ENCODE data around the gene AK5.

Gene AK5

GRCh38 chr1:77356136-77356535 lies 74.3 kb downstream of the AK5 start:
- no peak for DNase-seq

DNA sequence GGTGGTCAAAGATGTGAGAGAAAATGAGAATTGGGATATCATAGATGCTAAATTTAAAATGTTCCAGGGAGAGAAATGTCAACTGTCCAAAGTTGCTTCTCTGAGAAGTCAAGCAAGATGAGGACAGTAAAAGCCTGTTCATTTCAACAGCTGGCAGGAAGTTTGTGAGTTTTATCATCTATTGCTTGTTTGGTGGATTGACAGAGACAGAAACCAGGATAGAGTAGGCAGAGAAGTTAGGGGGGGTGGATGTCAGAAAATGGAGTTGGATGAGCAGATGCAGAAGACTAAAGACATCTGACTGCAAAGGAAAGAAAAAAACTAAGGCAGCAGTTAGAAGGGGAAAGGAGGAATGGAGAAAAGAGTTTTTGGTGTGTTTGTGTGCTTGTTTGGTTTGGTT lies 78.4 kb downstream of the AK5 start:
- DNase-seq, result no peak

DNA sequence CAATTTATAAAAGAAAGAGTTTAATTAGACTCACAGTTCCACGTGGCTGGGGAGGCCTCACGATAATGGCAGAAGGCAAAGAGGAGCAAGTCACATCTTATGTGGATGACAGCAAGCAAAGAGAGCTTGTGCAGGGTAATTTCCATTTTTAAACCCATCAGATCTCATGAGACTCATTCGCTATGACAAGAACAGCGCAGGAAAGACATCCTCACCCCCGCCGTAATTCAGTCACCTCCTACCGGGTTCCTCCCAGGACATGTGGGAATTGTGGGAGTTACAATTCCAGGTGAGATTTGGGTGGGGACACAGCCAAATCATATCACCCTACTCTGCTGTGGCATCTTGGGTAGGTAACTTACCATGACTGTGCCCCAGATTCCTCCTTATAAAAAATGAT lies 79.8 kb downstream of the AK5 start:
- no peak for DNase-seq

GRCh38 chr1:77370161-77370560 lies 88.3 kb downstream of the AK5 start:
- peak; percentile 55 for DNase-seq

DNA sequence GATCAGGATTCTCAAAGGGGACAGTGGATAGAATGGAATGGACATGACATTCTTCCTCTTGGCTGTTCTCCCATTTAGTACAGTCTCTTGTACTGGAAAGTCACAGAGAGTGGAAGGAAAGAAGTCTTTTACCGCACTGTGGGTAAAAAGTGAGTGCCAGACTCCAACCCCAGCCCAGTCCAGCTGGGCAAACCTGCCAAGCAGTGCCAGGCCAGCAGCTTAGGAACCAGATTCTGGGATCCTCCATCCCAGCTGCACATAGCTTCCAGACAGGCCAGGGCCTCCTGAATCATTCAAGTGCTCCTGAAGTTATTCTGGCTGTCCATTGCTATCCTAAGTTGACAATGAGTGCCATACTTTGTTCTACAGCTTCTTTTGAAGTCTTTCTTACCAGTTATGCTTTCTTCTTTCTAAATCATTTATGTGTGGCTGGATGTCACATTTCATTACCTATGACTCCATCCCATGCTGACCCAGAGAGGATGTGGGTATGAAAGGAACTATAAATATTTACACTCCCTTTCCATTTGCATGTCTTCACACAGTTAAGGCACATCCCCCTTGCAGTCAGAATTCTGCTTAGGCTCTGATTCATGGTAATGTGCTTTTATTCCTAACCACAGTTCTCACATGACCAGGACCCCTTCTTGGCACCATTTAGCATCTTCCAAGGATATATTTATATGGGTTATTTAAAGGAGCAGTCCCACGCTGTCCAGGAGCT lies 88.9 kb downstream of the AK5 start:
- DNase-seq, result peak; percentile 98

- peak; percentile 76 for DNase-seq
Measured at GRCh38 chr1:77371396-77371795, 89.6 kb downstream of the AK5 start.

DNA sequence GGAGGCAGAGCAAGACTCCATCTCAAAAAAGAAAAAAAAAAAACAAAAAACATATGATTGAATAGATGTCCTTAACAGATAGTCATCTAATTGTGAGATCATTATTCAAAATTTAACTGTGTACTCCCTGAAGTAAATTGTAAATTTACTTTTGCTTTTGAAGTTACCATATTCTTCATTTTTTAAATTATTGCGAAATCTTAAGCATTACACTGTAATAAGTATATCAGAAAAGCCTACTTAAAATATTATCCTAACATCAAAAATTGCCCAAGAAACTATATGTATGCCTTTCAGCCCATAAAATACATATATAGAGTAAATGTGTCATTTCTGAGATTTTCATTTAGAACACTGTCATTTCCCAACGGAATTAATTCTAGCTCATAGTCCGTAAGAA lies 91.9 kb downstream of the AK5 start:
- DNase-seq, result no peak

- DNase-seq, result no peak
Measured at GRCh38 chr1:77375541-77375940, 93.7 kb downstream of the AK5 start.

DNA sequence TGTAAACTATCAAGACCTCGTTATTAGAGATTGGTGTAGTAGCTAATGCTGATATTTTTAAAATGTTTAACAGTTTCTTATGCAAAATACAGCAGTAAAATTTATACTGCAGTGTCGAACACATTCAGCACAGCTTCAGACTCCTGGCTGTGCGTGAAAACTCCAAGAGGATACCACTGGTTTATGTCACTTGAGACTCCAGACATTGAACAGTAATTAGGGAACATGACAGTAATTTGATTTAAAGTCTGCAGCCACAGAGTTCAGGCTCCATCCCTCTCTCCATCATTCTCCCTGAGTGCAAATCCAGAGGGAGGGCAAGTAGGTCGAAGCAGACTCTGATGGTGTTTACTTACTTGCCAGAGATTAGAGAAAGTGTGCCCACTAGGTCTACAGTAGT lies 94.2 kb downstream of the AK5 start:
- DNase-seq, result no peak

DNA sequence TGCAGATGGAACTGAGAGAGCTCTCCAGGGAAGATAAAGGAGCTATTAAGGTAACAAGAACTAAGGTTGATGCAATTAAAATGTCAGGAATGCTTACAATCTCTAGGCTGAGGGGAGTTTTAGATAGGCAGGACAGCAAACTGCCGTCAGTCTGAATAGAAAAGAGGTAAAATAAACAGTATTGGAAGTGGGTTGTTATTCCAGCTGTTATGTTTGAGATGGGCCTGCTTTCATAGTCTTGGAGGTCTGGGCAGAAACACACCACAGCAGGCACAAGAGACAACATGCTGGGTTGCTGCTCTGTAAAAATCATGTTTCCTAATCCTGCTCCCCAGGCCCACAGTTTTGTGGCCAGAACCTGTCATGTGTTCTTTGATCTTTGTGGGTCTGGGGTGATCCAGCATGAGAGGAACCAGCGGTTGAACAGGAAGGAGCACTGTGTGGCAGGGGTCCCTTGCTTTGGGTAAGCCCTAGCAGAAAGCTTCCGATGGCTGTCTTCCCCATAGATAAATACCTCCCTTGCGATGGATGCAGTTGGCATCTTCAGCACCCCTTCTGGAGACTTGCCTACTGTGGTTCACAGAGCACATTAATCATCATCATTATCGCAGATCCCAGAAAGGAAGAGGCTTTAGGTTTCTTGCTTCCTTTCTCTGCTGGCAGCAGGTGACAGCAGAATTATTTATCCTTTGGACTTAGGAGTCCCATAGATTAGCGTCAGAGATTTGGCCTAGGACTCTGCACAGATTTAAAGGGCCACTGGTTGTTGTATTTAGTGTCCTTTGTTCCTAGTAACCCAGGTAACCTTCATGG lies 97.1 kb downstream of the AK5 start:
- DNase-seq, result peak; percentile 33

DNA sequence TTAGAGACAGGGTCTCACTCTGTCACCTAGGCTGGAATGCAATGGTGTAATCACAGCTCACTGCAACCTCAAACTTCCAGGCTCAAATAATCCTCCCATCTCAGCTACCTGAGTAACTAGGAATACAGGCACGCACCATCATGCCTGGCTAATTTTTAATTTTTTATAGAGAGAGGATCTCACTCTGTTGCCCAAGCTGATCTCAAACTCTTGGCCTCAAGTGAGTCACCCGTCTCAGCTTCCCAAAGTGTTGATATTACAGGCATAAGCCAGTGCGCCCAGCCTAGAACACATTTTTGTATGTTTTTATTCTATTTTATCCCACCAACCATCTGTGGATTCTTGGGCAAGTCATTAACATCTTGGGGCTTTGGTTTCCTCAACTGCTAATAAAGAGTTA lies 100.5 kb downstream of the AK5 start:
- DNase-seq, result peak; percentile 47

DNA sequence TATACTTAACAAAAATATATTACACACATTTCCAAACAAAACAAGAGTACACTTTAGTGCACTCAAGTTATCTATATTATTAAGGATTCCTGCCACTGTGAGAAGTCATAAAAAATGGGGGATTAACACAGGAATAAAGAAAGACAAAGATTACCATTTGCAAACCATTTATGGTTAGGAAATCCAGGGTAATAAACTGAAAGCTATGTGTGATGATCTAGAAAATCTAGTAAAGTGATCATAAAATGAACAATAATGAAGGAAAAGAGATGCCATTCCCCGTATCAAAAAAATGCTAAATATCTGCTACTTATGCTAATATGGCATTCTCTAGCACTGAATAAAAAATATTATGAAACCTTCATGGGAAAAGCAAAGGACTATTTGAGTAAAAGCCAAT lies 101.4 kb downstream of the AK5 start:
- DNase-seq, result no peak

- peak; percentile 27 for DNase-seq
Measured at GRCh38 chr1:77385551-77385950, 103.7 kb downstream of the AK5 start.

- DNase-seq, result no peak
Measured at GRCh38 chr1:77386276-77386675, 104.5 kb downstream of the AK5 start.

- no peak for DNase-seq
Measured at GRCh38 chr1:77387553-77387952, 105.7 kb downstream of the AK5 start.

DNA sequence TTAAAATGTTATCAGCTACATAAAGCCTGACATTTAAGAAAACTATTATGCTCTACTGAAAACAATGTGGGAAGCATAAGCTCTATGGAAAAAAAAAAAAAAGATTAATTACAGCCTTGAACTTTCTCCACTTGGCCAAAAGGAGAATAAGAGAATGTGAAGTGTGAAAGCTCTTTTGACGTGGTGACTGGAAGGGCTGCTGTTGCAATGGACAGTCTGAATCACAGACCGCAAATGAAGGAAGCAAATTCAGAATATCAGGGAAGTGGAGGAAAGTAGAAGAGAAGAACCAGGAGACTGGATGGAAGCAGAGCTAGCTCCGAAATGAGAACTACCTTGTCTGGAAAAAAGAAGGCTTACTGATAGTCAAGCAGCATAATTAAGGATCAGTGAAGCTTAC lies 106.8 kb downstream of the AK5 start:
- no peak for DNase-seq

- no peak for DNase-seq
Measured at GRCh38 chr1:77392486-77392885, 110.7 kb downstream of the AK5 start.

- DNase-seq, result peak; percentile 63
Measured at GRCh38 chr1:77394166-77394565, 112.3 kb downstream of the AK5 start.

GRCh38 chr1:77395051-77395450 lies 113.2 kb downstream of the AK5 start:
- DNase-seq, result no peak

DNA sequence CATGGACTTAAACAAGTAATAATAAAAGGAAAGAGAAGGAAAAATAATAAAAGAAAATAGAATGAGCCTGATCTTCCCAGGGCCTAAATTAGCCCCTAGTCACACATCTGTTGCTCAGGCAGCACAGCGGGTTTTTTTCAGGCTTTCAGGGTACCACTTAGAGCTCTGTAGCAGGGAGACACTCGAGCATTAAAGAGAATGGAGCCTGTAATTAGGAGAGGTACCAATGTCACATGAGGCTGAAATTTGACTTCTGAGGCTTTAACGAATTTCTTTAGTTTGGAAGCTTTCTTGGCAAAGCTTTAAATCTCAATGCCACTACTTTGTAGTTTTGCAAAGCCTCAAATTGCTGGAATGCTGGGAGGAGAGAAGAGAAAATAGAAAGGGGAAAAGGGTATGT lies 116.3 kb downstream of the AK5 start:
- no peak for DNase-seq

DNA sequence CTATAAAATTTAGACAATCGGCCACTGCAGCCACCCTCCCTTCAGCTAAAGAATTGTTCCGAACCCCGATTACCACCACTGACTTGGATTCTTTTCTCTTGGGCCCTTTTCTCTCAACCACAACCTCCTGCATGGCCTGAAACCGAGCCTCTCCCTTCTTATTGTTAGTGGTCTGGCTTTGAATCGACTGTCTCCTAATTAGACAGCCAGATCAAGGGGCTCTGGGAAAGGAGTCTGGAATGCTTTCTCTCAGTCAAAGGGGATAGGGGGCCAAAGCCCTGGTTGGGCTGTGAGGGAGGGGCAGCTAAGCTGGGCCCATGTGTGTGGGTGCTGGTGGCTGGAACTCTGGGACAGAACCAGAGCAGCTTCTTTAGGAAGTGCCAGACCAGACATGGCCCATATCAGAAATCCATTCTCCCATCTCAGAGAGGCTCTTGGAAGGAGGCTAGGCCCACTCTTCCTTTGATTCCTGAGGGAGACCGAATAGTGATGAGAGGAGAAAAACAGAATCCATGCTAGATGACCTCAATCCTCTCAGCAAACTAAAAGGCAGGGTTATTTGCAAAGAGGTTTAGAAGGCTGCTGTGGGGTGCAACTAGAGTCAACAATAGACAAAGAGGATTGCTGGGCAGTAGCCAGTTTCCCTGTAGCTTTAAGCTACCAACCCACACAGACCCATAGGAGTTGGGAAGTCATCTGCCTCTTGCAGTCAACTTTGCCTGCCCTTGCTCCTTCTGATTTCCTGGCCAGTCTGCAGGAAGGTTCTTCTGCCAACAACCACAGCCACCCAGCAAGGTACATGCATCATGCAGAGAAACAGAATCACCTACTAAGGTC lies 117.6 kb downstream of the AK5 start:
- DNase-seq, result no peak

GRCh38 chr1:77400781-77401180 lies 119.0 kb downstream of the AK5 start:
- DNase-seq, result no peak

DNA sequence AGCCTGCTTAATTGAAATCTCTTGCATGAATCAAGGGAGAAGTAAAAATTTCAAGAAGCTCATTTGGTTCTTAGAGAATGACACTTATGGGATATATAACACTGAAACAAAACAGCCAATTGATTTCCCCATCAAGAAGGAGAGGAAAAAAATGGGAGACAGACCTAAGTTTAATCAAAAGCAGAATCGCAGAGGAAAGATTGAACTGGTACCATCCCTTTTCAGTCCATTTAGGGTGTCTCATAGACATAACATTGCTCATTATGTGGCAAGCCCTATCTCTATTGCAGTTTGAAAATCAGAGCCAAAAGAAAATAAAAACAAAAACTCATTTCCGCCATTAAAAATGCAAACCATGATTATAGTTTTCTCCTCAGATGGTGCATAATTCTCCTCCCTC lies 119.6 kb downstream of the AK5 start:
- DNase-seq, result no peak

GRCh38 chr1:77405186-77405585 lies 123.4 kb downstream of the AK5 start:
- no peak for DNase-seq

Data from HCEC 1CT (cell line).